Stimulated activated CD8-positive, alpha-beta memory T cell treated with anti-CD3 and anti-CD28 coated beads, Interleukin-2, amount 100 ng/mL, for 1 hour (primary cell): Measurements from ENCODE around the gene AKR1C8.
"Not testable (repeated sequence)": the region's sequence is repeated elsewhere in the genome, so short reads cannot be mapped to it uniquely, and the experiment has no call there.

Source experiments
- DNase-seq, 2 donors: peaks; one replicate each; pipeline ENCODE4 v3.0.0-alpha.2; 2020; ENCODE audit warnings: low read depth in 2 of 2

The AKR1C8 gene

GRCh38 chr10:5184987-5185775 lies at the start of gene AKR1C8:
TSS of gene AKR1C8 (minus strand) at chr10:5185150. CDS start at chr10:5185104, 46 bp downstream.
- DNase-seq = no peak

- DNase-seq = no peak
Observed at GRCh38 chr10:5234106-5234860, 49.3 kb upstream of the AKR1C8 start.

- DNase-seq = no peak
Observed at GRCh38 chr10:5233324-5233723, 48.4 kb upstream of the AKR1C8 start.

DNA sequence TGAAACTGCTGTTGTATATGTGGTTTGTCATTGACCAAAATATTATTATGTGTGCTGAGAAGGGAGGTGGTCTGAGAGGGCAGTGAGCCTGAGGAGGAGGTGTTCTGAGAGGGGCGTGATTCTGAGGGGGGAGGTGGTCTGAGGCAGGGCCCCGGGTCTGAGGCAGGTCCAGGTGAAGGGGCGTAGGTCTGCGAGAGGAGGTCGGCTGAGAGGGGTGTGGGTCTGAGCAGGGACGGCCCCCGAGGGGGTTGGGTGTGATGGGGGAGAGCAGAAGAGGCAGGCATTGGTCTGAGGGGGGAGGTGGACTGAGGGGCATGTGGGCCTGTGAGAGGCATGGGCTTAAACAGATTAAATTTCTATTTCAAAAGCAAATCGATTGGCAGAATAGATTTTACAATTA lies 44.1 kb upstream of the AKR1C8 start:
- no peak for DNase-seq

DNA sequence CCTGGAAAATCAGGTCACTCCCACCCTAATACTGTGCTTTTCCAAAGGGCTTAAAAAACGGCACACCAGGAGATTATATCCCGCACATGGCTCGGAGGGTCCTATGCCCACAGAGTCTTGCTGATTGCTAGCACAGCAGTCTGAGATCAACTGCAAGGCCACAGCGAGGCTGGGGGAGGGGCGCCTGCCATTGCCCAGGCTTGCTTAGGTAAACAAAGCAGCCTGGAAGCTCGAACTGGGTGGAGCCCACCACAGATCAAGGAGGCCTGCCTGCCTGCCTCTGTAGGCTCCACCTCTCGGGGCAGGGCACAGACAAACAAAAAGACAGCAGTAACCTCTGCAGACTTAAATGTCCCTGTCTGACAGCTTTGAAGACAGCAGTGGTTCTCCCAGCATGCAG lies 38.0 kb upstream of the AKR1C8 start:
- DNase-seq = not testable (repeated sequence)

- DNase-seq = no peak
Observed at GRCh38 chr10:5219262-5219661, 34.3 kb upstream of the AKR1C8 start.

GRCh38 chr10:5216801-5217200 lies 31.9 kb upstream of the AKR1C8 start:
- no peak for DNase-seq

DNA sequence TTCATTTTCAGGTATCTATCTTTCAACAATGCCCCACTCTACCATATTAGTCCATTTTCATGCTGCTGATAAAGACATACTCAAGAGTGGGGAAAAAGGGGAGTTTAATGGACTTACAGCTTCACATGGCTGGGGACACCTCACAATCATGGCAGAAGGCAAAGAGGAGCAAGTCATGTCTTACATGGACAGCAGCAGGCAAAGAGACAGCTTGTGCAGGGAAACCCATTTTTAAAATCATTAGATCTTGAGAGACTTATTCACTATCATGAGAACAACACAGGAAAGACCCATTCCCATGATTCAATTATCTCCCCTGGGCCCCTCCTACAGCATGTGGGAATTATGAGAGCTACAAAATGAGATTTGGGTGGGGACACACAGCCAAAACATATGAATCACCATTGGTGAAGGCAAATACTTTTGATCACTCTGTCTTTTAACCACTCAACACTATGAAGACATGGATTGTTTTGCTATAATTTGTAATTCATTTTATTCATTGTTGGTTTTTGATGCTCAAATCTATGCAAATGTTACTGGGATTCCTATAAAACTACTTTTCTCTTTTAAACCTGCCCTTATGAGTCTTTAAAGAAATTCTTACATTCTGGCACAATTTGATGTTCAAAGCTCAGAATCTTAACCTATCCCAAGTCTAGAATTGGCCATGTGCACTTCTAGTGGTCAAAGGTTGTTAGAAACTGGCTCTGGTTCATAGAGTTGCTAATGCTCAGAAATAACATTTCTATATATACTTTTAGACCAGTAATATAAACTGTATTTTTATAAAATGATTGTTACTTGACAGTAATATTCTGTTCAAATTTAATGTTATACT lies 27.0 kb upstream of the AKR1C8 start:
- no peak for DNase-seq

DNA sequence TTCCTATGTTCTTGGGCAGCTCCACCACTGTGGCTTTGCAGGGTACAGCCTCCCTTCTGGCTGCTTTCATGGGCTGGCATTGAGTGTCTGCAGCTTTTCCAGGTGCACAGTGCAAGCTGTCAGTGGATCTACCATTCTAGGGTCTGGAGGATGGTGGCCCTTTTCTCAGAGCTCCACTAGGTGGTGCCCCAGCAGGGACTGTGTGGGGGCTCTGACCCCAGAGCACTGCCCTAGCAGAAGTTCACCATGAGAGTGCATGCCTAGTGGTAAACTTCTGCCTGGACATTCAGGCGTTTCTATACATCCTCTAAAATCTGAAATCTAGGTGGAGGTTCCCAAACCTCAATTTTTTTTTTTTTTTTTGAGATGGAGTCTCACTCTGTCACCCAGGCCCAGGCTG lies 25.3 kb upstream of the AKR1C8 start:
- DNase-seq = not testable (repeated sequence)

DNA sequence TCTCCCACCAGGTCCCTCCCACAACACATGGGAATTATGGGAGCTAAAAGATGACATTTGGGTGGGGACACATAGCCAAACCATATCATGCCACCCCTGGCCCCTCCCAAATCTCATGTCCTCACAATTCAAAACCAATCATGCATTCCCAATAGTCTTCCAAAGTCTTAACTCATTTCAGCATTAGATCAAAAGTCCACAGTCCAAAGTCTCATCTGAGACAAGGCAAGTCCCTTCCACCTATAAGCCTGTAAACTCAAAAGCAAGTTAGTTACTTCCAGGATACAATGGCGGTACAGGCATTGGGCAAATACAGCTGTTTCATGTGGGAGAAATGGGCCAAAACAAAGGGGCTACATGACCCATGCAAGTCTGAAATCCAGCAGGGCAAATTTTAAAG lies 24.8 kb upstream of the AKR1C8 start:
- DNase-seq = not testable (repeated sequence)

DNA sequence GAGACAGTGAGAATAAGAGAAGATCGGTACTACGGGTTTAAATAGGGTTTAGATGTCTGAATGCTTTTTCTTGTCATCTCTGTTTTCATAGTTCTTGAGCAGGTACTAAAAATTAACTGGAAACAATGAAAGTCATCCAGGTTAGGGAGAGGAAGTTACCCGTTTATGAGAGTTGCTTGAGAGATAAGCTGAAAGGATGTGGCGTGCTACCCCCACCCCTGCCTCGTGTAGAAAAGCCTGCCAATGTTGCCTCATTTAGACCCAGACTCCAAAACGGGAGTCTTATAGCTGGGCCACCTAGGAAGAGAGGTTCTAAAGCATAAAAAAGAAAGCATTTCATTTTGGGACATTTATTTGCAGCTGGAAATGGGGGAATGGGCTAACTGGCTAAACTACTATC lies 21.8 kb upstream of the AKR1C8 start:
- no peak for DNase-seq

GRCh38 chr10:5199398-5199797 lies 14.4 kb upstream of the AKR1C8 start:
- no peak for DNase-seq

DNA sequence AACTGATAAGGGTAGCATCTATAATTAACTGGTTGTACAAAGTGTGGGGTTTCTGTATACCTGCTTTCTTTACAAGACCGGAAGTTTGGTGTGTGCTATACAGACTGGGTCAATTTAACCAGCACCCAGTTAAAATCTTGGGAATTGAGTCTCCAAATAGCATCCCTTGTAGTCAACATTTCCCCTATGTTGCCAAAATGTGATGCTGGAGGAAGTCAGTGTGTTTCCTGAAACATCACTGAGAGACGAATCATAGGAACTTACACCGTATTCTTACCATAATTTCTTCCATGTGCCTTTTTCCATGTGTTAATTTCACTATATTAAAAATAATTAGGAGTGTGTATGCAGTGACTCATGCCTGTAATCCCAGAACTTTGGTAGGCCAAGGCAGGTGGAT lies 13.4 kb upstream of the AKR1C8 start:
- DNase-seq = no peak

DNA sequence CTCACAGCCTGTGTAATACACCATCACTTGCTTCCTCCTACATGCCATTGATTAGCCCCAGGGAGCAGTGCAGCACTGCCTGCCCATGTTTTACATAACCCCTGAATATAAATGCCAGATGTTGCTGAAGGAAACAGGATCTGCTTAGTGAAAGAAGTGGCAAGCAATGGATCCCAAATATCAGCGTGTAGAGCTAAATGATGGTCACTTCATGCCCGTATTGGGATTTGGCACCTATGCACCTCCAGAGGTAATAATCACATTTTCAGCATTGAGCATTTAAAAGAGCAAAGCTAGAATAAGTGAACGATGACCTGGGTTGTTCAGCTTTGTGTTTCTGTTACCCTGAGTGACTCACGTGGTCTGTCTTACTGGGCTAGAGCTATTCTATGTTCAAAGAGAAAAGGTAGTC lies 11.8 kb upstream of the AKR1C8 start, which contains the start of gene AKR1C4:
TSS of gene AKR1C4 (plus strand) at position 136 of the 412 bp plus-strand sequence. CDS start at position 167, 31 bp downstream.
- DNase-seq = no peak

DNA sequence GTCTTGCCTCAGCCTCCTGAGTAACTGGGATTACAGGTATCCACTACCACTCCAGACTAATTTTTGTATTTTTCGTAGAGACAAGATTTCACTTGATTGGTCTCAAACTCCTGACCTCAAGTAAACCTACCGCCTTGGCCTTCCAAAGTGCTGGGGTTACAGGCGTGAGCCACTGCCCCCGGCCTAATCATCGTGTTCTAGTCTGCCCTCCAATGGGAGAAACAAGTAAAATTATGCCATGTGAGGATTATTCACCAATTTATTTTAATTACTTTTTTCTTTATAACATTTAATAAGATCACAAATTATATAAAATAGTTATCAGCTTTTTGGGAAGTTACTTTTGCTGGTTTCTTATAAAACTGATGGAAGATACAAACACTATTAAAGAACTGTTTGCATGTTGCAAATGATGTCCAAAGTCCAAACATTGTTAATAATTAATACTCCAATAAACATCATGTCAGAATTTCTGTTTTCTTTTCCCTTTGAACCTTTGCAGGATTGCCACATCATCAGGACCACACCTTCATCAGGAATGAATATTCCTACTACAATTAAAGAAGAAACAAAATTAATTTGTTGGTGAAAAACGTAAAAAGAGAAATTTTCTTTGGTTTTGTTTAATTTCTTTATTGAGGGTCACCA lies 10.9 kb upstream of the AKR1C8 start:
- no peak for DNase-seq

GRCh38 chr10:5194431-5194830 lies 9.5 kb upstream of the AKR1C8 start:
- DNase-seq = no peak

DNA sequence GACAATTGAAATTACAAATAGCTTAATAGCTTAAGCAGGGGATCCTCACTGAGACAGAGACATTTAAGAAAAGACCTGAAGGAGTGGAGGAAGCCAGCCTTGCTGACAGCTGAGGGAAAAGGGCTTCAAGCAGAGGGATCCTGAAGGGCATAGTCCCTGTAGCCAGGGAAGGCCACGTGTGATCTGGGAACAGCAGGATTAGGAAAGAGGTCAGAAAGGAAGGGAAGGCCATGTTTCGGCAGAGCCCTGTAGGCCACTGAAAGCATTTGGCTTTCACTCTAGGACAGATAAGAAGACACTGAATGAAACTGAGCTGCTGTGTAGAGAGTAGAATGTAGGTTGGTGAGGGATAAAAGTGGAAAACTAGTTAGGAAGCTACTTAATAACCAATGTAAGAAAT lies 3.4 kb upstream of the AKR1C8 start:
- DNase-seq = no peak

DNA sequence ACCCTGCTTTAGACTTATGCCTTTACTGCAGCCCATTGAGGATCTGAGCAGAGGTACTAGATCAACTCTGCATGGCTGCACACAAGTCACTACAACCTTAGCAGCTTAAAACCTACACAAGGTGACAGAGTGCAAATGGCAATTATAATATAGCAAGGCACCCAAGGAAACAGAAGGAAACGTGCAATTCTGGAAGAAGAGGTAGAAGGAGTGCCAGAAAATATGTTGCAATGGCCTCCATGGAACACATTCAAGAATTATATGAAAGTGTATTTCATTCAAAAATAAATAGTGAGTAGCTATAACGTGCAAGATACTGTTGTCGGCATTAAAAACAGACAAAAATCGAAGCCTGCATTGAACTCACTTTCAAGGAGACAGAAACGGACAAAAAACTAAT lies 2.9 kb upstream of the AKR1C8 start:
- no peak for DNase-seq

- no peak for DNase-seq
Observed at GRCh38 chr10:5183923-5184322, 1.0 kb downstream of the AKR1C8 start.

GRCh38 chr10:5180503-5180902 lies 4.4 kb downstream of the AKR1C8 start:
- DNase-seq = not testable (repeated sequence)

DNA sequence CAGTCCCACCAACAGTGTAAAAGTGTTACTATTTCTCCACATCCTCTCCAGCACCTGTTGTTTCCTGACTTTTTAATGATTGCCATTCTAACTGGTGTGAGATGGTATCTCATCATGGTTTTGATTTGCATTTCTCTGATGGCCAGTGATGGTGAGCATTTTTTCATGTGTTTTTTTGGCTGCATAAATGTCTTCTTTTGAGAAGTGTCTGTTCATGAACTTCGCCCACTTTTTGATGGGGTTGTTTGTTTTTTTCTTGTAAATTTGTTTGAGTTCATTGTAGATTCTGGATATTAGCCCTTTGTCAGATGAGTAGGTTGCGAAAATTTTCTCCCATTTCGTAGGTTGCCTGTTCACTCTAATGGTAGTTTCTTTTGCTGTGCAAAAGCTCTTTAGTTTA lies 9.4 kb downstream of the AKR1C8 start:
- DNase-seq = not testable (repeated sequence)
